DMS53 treated with DMSO at 0.1 percent for 48 hours (cell line): ENCODE results near the gene ACSL1.

Source experiments
- DNase-seq: peaks from one replicate; lab custom pipeline; 2025; ENCODE audit not compliant: unreplicated experiment; lab: John Stamatoyannopoulos, UW

The ACSL1 gene

GRCh38 chr4:184732126-184732525 lies 93.6 kb downstream of the ACSL1 start:
- no peak for DNase-seq

GRCh38 chr4:184731056-184731455 lies 94.7 kb downstream of the ACSL1 start:
- no peak for DNase-seq

DNA sequence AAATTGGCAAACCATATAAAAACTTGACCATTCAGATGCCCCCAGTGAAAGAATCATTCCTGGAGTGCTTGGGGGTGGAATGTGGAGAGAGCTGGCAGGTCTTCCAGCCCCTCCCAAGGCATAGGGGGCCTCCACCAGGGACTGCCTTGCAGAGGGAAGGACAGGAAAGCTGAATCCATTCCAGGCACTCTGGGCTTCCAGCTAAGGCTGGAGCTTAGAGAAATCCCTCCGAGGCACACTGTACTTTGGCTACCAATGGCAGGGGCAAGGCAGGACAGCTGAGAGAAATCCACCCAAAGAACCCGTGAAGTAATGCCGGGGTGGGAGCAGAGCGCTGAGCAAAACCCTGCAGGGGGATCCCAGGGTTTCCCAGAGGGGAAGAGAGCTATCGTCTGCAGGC lies 95.8 kb downstream of the ACSL1 start:
- DNase-seq, result no peak

GRCh38 chr4:184728858-184729257 lies 96.9 kb downstream of the ACSL1 start:
- DNase-seq, result no peak

GRCh38 chr4:184727430-184727829 lies 98.3 kb downstream of the ACSL1 start:
- no peak for DNase-seq

GRCh38 chr4:184722798-184723197 lies 103.0 kb downstream of the ACSL1 start:
- no peak for DNase-seq

DNA sequence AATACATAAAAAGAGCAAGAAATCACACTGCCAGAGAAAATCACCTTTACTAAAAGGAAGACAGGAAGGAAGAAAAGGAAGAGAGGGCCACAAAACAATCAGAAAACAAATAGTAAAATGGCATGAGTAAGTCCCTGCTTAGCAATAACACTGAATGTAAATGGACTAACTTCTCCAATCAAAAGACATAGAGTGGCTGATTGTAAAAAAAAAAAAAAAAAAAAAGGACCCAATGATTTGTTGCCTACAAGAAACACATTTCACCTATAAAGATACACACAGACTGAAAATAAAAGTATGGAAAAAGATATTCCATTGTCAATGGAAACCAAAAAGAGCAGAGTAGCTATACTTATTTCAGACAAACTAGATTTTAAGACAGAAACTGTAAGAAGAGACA lies 104.5 kb downstream of the ACSL1 start:
- no peak for DNase-seq

DNA sequence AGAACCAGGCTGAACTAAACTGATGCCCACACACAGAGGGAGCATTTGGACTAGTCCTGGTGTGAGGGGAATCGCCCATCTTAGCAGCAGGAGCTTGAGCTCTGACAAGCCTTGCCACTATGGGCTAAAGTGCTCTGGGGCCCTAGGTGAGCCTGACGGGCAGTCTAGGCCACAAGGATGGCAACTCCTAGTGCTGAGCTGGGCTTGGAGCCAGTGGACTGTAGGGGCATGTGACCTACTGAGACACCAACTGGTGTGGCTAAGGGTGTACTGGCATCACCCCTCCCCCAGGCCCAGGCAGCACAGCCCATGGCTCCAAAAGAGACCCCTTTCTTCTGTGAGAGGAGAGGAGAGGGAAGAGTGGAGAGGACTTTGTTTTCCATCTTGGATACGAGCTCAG lies 106.4 kb downstream of the ACSL1 start:
- no peak for DNase-seq

DNA sequence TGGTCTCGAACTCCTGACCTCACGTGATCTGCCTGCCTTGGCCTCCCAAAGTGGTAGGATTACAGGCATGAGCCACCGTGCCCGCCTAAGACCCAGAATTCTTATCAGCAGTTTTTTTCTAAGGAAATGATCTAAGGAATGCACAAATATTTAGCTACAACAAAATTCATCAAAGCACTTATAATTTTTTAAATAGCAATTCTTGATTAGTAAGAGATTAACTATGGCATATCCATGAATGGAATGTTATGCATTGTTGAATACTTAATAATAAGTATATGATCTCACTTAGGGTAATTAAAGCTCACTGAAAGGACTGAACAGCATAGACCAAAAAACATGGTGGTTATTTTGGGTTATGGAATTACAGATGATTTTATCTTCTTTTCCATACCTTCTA lies 110.2 kb downstream of the ACSL1 start:
- no peak for DNase-seq

DNA sequence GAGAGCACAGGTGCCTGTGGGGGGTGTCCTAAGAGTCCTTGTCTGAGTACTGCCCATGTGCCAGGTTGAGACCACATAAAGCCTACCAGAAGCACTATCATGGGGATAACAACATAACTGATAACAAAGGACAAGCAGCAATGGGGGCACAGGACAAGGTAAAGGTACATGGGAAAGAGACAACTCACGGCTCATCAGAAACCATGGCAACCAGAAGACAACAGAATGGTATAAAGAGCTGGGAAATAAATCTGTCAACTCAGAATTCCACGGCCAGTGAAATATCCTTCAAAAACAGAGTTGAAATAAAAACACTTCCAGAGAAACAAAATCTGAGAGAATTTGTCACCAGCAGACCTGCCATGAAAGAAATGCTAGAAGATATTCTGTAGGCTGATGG lies 111.9 kb downstream of the ACSL1 start:
- no peak for DNase-seq

DNA sequence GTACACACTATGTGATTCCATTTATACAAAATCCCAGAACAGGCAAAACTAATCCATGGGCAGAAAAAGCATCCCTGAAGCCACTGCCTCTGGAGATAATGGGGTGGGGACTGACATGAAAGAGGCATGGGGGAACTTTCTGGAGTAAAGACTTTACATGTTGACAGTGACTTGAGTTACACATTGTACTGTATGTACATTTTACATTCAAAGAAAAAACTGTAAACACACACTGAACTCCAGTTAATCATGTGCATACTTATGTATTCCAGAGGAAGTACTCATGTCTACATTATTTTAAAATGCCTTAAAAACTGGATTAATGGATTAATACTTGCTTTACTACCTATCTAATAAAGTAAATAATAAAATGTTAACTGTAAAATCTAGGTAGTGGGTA lies 113.4 kb downstream of the ACSL1 start:
- no peak for DNase-seq

GRCh38 chr4:184706453-184706852 lies 119.3 kb downstream of the ACSL1 start:
- DNase-seq, result no peak

GRCh38 chr4:184705692-184706091 lies 120.1 kb downstream of the ACSL1 start:
- DNase-seq, result no peak
